ENCODE measurements around the gene ARSK.

- TF ChIP-seq CTCF (IDR thresholded peaks at IDR 0.05) = no peak
- no peak for TF ChIP-seq POLR2A (IDR thresholded peaks at IDR 0.05)
These were observed 64.7 kb downstream of the ARSK start for GRCh38 chr5:95619514-95620029.
